ENCODE data around the gene VAT1L.

DNA sequence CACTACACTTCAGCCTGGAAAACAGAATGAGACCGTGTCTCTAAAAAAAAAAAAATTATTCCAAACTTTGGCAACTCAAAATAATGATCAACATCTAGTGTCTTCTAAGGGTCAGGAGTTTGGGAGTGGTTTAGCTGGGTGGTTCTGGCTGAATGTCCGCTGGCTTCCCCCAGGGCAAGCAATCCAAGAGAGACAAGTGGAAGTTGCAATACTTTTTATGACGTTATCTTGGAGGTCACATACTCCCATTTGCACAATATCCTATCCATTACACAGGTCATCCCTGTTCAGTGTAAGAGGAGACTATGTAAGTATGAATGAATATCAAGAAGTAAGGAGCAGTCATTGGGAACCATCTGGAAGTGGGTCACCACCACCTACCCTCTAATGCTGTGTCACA is 218.8 kb downstream of the VAT1L start:
- no peak for TF ChIP-seq POLR2AphosphoS5 (IDR thresholded peaks at IDR 0.05; ENCODE audit: low read depth, low read length)
- TF ChIP-seq, protein P1, sequence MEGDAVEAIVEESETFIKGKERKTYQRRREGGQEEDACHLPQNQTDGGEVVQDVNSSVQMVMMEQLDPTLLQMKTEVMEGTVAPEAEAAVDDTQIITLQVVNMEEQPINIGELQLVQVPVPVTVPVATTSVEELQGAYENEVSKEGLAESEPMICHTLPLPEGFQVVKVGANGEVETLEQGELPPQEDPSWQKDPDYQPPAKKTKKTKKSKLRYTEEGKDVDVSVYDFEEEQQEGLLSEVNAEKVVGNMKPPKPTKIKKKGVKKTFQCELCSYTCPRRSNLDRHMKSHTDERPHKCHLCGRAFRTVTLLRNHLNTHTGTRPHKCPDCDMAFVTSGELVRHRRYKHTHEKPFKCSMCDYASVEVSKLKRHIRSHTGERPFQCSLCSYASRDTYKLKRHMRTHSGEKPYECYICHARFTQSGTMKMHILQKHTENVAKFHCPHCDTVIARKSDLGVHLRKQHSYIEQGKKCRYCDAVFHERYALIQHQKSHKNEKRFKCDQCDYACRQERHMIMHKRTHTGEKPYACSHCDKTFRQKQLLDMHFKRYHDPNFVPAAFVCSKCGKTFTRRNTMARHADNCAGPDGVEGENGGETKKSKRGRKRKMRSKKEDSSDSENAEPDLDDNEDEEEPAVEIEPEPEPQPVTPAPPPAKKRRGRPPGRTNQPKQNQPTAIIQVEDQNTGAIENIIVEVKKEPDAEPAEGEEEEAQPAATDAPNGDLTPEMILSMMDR (IDR thresholded peaks at IDR 0.05 in 2 of 3, conservative IDR thresholded peaks at IDR 0.05 in 1 of 3; ENCODE audit: borderline replicate concordance in 1 of 3, insufficient read depth in 1 of 3, low read depth in 2 of 3, low read length in 2 of 3) = no peak
- TF ChIP-seq EGR1 (IDR thresholded peaks at IDR 0.05; ENCODE audit: low read depth) = no peak
- no peak for TF ChIP-seq EZH2 (IDR thresholded peaks at IDR 0.05)
- no peak for TF ChIP-seq POLR2A (IDR thresholded peaks at IDR 0.05; ENCODE audit: borderline replicate concordance, extremely low read depth, insufficient read depth, insufficient read length)
- TF ChIP-seq, protein P2, sequence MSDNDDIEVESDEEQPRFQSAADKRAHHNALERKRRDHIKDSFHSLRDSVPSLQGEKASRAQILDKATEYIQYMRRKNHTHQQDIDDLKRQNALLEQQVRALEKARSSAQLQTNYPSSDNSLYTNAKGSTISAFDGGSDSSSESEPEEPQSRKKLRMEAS (IDR thresholded peaks at IDR 0.05) = no peak
- no peak for TF ChIP-seq FOSL1 (IDR thresholded peaks at IDR 0.05; ENCODE audit: low read depth)
